ENCODE measurements around the gene ACOT11. TPM values are rescaled to one million over a fixed set of nuclear protein-coding genes. Genes with fewer than 3 reads are reported as not detected.
A peak's percentile ranks its signal among the peaks of the same experiment; 100 is the strongest.

Gene ACOT11
- total RNA-seq, 1 donor from 2014 or later = 1.7 TPM

DNA sequence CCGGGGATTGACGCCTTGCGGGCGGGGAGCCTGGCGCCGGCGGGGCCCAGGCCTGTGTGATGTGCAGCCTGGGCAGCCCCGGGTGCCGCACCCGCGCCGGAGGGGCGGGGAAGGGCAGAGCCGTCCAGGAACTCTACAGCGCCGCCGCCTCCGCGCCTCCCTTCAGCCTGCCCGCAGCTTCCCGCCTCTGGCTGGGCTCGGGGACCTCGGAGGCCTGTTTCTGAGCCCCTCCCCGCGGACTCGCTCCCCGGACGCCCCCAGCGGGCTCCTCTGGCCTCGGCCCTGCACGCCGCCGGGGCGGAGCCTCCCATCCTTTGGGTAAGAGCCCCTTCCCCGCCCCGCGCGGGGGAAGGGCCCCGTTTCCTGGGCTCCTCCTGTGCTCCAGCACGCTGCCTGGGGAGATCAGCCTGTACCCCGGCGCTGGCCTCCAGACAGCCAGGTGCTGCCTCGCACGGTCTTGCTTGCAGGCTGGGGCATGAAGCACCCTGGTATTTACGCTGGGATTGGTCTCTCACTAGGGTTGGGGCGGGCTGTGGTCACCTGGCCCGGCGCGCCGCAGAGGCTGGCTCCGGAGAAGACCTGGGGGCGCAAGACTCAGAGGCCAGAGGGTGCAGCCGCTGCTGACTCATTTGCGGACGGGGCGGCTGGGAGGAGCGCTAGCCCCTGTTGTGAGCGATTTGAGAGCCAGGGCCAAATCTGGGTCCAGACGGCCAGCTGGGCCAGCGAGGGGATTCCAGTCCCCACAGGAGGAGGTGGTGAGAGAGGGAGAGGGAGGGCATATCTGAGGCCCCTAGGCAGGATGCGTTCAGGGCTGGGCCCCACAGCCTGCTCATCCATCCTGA, 5.7 kb upstream of the ACOT11 start:
- Mint-ChIP-seq H3K9me3 (ENCODE audit: low read depth) (no peaks in the 10 kb centered on the region), H3K36me3 (ENCODE audit: insufficient read depth) (no peaks in the 10 kb centered on the region), H3K4me3 (ENCODE audit: low read depth) (peak overlapping the region; percentile 73), H3K27me3 (peaks cover 39% of the 10 kb centered on the region), H3K4me1 (ENCODE audit: low read depth) (peaks cover 5% of the 10 kb centered on the region), H3K27ac (peak overlapping the region; percentile 86)
- TF ChIP-seq, protein P1, sequence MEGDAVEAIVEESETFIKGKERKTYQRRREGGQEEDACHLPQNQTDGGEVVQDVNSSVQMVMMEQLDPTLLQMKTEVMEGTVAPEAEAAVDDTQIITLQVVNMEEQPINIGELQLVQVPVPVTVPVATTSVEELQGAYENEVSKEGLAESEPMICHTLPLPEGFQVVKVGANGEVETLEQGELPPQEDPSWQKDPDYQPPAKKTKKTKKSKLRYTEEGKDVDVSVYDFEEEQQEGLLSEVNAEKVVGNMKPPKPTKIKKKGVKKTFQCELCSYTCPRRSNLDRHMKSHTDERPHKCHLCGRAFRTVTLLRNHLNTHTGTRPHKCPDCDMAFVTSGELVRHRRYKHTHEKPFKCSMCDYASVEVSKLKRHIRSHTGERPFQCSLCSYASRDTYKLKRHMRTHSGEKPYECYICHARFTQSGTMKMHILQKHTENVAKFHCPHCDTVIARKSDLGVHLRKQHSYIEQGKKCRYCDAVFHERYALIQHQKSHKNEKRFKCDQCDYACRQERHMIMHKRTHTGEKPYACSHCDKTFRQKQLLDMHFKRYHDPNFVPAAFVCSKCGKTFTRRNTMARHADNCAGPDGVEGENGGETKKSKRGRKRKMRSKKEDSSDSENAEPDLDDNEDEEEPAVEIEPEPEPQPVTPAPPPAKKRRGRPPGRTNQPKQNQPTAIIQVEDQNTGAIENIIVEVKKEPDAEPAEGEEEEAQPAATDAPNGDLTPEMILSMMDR (IDR thresholded peaks at IDR 0.05; ENCODE audit: unreplicated experiment) = peak; percentile 45
- DNase-seq (ENCODE audit: low spot score, unreplicated experiment) = peak; percentile 72

DNA sequence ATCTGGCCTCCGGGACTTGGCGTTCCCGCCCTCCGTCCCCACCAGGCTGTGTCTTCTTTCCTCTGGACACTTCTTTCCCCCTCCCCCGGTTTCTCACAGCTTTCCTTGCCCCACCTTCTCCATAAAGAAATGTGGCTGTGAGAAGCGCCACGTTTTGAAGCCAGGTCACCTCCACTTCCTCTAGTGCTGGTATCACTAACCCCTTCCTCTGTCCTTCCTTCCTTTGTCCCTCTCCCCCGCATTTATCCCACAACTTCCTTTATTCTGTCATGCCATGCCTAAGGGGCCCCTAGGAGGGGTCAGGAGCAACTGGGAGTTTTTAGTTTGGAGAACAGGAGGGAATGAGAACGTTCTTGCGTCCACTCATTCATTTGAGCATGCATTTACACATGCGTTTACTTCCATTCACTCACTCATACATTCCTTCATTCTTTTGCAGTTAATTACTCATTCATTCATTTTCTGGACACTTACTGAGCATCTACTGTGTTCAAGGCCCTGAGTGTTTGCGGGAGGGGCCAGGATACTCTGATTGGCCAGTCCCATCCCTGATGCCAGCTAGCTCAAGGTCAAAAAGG, 5.0 kb upstream of the ACOT11 start:
- no peak for DNase-seq (ENCODE audit: low spot score, unreplicated experiment)
- TF ChIP-seq, protein P1 (IDR thresholded peaks at IDR 0.05; ENCODE audit: unreplicated experiment) = no peak
- H3K4me3 Mint-ChIP-seq (ENCODE audit: low read depth) = peak overlapping the region; percentile 73
- H3K36me3 Mint-ChIP-seq (ENCODE audit: insufficient read depth) = no peaks in the 10 kb centered on the region
- H3K27ac Mint-ChIP-seq = no peak overlapping the region
- H3K4me1 Mint-ChIP-seq (ENCODE audit: low read depth) = peaks cover 5% of the 10 kb centered on the region
- peaks cover 39% of the 10 kb centered on the region for H3K27me3 Mint-ChIP-seq
- no peaks in the 10 kb centered on the region for H3K9me3 Mint-ChIP-seq (ENCODE audit: low read depth)

DNA sequence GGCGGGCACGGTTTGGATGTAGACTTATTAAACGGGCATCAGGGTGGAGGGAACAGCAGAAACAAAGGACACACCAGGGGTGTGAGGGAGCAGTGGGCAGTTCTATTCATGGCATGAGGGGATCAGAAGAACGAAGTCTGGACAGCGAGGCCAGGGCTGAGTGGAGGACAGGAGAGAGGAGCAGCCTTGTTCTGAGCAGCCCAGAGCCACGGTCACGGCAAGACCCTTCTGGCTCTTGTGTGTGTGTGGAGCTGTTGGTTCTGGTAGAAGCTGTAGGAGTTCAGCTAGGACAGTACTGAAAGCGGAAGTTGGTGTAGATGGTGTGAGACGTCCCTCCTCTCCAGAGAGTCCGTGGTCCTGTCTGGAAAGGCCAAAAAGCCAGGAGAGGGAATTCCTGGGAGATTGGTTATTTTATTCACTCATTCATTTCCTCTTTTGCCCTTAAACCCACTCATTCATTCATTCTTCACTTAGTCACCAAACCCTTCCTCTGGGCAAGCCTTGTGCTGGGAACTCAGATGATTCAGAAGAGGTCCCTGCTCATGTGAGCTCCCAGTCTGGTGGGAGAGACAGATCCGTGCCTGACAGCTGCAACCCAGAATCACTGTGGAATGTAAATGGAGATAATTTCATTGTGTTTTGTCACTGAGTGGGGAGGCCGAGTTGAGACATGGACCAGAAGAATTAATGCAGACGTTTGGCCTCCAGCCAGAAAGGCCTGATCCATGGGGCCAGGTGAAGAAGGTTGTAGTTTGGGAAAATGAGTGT, 4.1 kb upstream of the ACOT11 start:
- Mint-ChIP-seq H3K4me1 (ENCODE audit: low read depth) (peaks cover 5% of the 10 kb centered on the region), H3K4me3 (ENCODE audit: low read depth) (no peak overlapping the region), H3K36me3 (ENCODE audit: insufficient read depth) (no peaks in the 10 kb centered on the region), H3K27ac (peak overlapping the region; percentile 19), H3K27me3 (peaks cover 41% of the 10 kb centered on the region), H3K9me3 (ENCODE audit: low read depth) (no peaks in the 10 kb centered on the region)
- TF ChIP-seq, protein P1 (IDR thresholded peaks at IDR 0.05; ENCODE audit: unreplicated experiment) = no peak
- no peak for DNase-seq (ENCODE audit: low spot score, unreplicated experiment)

DNA sequence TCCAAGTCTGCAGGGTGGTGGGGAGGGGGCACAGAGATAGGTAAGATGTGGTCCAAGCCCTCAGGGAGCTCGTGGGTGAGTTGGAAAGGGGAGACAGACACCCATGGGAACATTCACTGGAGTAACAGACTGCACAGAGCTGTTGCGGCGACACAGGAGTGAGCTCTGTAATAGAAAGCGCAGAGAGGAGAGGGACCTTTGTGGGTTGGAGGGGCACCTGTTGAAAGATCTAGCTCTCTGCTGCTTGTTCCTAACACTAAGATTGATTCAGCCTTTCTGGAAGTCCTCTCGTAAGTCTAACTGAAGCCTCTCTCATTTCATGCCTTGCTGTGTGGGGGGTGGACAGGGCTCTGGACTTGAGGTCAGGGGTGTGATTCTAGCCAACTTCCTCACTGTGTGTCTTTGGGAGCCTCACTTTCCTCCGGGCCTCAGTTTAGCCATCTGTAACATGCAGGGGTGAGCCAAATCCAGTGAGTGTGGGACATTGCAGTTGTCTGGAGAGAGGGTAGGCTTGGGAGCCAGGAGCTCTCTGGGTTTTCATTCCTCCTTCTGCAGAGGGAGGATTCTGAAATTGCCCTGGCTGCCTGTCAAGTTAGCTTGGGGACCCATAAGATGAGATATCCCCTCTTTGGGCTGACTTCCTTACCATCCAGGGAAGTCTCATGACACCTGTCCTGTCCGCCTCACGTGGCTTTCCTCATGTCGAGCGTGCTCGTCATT, 2.0 kb upstream of the ACOT11 start:
- peaks cover 41% of the 10 kb centered on the region for H3K27me3 Mint-ChIP-seq
- no peaks in the 10 kb centered on the region for H3K36me3 Mint-ChIP-seq (ENCODE audit: insufficient read depth)
- no peak for DNase-seq (ENCODE audit: low spot score, unreplicated experiment)
- peaks cover 5% of the 10 kb centered on the region for H3K4me1 Mint-ChIP-seq (ENCODE audit: low read depth)
- TF ChIP-seq, protein P1 (IDR thresholded peaks at IDR 0.05; ENCODE audit: unreplicated experiment) = no peak
- H3K4me3 Mint-ChIP-seq (ENCODE audit: low read depth) = no peak overlapping the region
- no peaks in the 10 kb centered on the region for H3K9me3 Mint-ChIP-seq (ENCODE audit: low read depth)
- H3K27ac Mint-ChIP-seq = peak overlapping the region; percentile 45

All from progenitor cell of endocrine pancreas (in vitro differentiated cells).